ENCODE results near the gene IL22RA2. TPM values are rescaled to one million over a fixed set of nuclear protein-coding genes. Genes with fewer than 3 reads are reported as not detected.

Gene IL22RA2
- total RNA-seq, 1 donor from 2014 or later = not detected

DNA sequence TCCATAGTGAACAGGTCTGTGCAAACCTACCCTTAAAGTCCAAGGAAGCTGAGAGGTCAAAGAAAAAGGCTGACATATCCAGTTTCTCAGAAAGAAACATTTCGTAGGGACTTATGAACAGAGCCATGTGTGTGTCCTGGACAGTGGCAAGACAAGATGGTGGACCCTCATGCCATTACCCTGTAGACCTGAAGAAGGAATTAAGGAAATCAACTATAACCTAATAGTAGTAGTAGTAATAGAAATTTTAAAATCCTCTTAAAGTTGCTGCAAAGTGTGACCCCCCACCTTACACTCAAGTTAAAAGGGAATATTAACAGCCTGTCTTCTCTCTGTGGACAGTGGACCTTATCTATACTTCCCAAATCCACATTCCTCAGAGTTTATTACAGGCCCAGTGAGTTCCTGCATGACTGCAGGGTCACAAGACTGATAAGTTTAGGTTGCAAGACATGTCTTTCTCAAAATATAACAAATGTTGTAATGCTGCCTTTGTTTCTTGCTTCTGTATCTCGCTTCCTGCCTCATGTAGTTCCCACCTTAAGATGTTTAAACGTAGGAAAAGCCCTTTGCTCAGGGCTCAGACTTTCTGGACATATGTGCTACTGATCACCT lies 10.6 kb downstream of the IL22RA2 start:
- no peak for TF ChIP-seq CTCF (IDR thresholded peaks at IDR 0.05; ENCODE audit: unreplicated experiment)
- Mint-ChIP-seq H3K9me3 (ENCODE audit: unreplicated experiment) (peaks cover 19% of the 10 kb centered on the region), H3K4me1 (ENCODE audit: unreplicated experiment) (peaks cover 4% of the 10 kb centered on the region), H3K27ac (ENCODE audit: unreplicated experiment) (no peak overlapping the region), H3K4me3 (ENCODE audit: unreplicated experiment) (no peak overlapping the region), H3K36me3 (ENCODE audit: low read depth, unreplicated experiment) (peaks cover 23% of the 10 kb centered on the region), H3K27me3 (ENCODE audit: unreplicated experiment) (peaks cover 4% of the 10 kb centered on the region)
- no peak for DNase-seq (ENCODE audit: low spot score)

DNA sequence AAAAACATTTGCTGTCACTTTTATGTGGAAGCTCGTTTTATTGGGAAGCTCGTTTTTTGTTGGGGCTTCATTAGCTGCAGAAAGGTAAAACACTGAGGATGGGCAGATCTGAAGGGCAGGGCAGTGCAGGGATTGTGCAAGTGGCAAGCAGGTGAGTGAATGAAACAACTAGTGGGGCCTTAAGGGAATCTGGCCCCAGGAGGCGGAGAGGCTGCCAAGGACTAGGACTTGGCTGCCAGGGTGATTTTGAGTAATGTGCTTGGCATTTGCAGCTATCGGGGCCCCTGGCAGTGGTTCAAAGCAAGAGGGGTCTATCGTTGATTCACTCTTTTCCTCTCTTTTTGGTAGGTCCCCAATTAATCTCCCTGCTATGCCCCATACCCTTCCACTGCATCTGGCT lies 11.5 kb downstream of the IL22RA2 start:
- Mint-ChIP-seq H3K27me3 (ENCODE audit: unreplicated experiment) (peaks cover 2% of the 10 kb centered on the region), H3K27ac (ENCODE audit: unreplicated experiment) (no peak overlapping the region), H3K9me3 (ENCODE audit: unreplicated experiment) (peaks cover 19% of the 10 kb centered on the region), H3K4me1 (ENCODE audit: unreplicated experiment) (peaks cover 4% of the 10 kb centered on the region), H3K4me3 (ENCODE audit: unreplicated experiment) (no peak overlapping the region), H3K36me3 (ENCODE audit: low read depth, unreplicated experiment) (peaks cover 23% of the 10 kb centered on the region)
- no peak for TF ChIP-seq CTCF (IDR thresholded peaks at IDR 0.05; ENCODE audit: unreplicated experiment)
- DNase-seq (ENCODE audit: low spot score) = no peak

DNA sequence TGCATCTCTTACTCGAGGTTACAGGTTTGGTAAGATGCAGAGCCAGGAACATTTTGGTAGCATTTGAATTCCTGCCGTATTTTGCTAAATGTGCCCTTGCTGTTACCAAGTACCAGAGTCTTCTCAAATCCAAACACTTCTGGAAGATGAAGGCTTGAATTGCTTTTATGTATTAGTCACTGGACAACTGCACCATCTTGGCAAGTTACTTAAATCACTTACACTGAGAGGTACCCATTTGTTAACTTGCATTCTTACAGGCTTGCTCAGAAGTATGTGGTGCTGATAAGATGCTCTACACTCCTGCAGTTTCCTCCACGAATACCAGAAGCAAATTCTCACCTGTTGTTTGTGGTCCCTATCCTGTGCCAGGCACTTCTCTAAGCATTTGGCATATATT lies 12.7 kb downstream of the IL22RA2 start:
- Mint-ChIP-seq H3K36me3 (ENCODE audit: low read depth, unreplicated experiment) (peaks cover 23% of the 10 kb centered on the region), H3K27me3 (ENCODE audit: unreplicated experiment) (peaks cover 2% of the 10 kb centered on the region), H3K4me3 (ENCODE audit: unreplicated experiment) (no peak overlapping the region), H3K9me3 (ENCODE audit: unreplicated experiment) (peaks cover 14% of the 10 kb centered on the region), H3K27ac (ENCODE audit: unreplicated experiment) (no peak overlapping the region), H3K4me1 (ENCODE audit: unreplicated experiment) (peaks cover 4% of the 10 kb centered on the region)
- TF ChIP-seq CTCF (IDR thresholded peaks at IDR 0.05; ENCODE audit: unreplicated experiment) = no peak
- DNase-seq (ENCODE audit: low spot score) = no peak

- no peak for TF ChIP-seq CTCF (IDR thresholded peaks at IDR 0.05; ENCODE audit: unreplicated experiment)
- Mint-ChIP-seq H3K36me3 (ENCODE audit: low read depth, unreplicated experiment) (peaks cover 18% of the 10 kb centered on the region), H3K9me3 (ENCODE audit: unreplicated experiment) (peaks cover 9% of the 10 kb centered on the region), H3K4me1 (ENCODE audit: unreplicated experiment) (no peaks in the 10 kb centered on the region), H3K27ac (ENCODE audit: unreplicated experiment) (no peak overlapping the region), H3K27me3 (ENCODE audit: unreplicated experiment) (no peaks in the 10 kb centered on the region), H3K4me3 (ENCODE audit: unreplicated experiment) (no peak overlapping the region)
- no peak for DNase-seq (ENCODE audit: low spot score)
These were observed 13.5 kb downstream of the IL22RA2 start for GRCh38 chr6:137159912-137160311.

GRCh38 chr6:137157601-137158000 lies 15.8 kb downstream of the IL22RA2 start:
- no peak for DNase-seq (ENCODE audit: low spot score)
- no peak overlapping the region for H3K27ac Mint-ChIP-seq (ENCODE audit: unreplicated experiment)
- H3K4me1 Mint-ChIP-seq (ENCODE audit: unreplicated experiment) = no peaks in the 10 kb centered on the region
- H3K9me3 Mint-ChIP-seq (ENCODE audit: unreplicated experiment) = peaks cover 3% of the 10 kb centered on the region
- TF ChIP-seq CTCF (IDR thresholded peaks at IDR 0.05; ENCODE audit: unreplicated experiment) = no peak
- no peaks in the 10 kb centered on the region for H3K27me3 Mint-ChIP-seq (ENCODE audit: unreplicated experiment)
- H3K36me3 Mint-ChIP-seq (ENCODE audit: low read depth, unreplicated experiment) = peaks cover 4% of the 10 kb centered on the region
- no peak overlapping the region for H3K4me3 Mint-ChIP-seq (ENCODE audit: unreplicated experiment)

All from endothelial cell (in vitro differentiated cells).